Stimulated activated memory B cell treated with anti-CD40 and anti-IgM and Interleukin-4, amounts not matched to agents 10 μg/mL and 1 μg/mL and 100 μg/mL, for 72 hours (primary cell): ENCODE results near the gene ESD.
A peak's percentile ranks its signal among the peaks of the same experiment; 100 is the strongest.
"Not testable (repeated sequence)": the region's sequence is repeated elsewhere in the genome, so short reads cannot be mapped to it uniquely, and the experiment has no call there.

Experiments
- ATAC-seq: fragments of 150-1000 bp; cut with Tn5 transposase; 2 replicates; pipeline ENCODE4 v1.10.0; 2021
- H3K27ac Mint-ChIP-seq: one replicate; pipeline ENCODE4 v1.8.0; 2022; ENCODE audit warnings: mild to moderate bottlenecking, mixed read lengths
- H3K27me3 Mint-ChIP-seq: one replicate; pipeline ENCODE4 v1.8.0; 2022; ENCODE audit warnings: mixed read lengths
- H3K36me3 Mint-ChIP-seq: one replicate; pipeline ENCODE4 v1.8.0; 2022; ENCODE audit warnings: mixed read lengths
- H3K4me1 Mint-ChIP-seq: one replicate; pipeline ENCODE4 v1.8.0; 2022; ENCODE audit warnings: mixed read lengths
- H3K4me3 Mint-ChIP-seq: one replicate; pipeline ENCODE4 v1.8.0; 2022; ENCODE audit warnings: mild to moderate bottlenecking, moderate library complexity, mixed read lengths
- H3K9me3 Mint-ChIP-seq: one replicate; pipeline ENCODE4 v1.8.0; 2022; ENCODE audit warnings: mixed read lengths

Gene ESD

GRCh38 chr13:46804921-46805320, 8.0 kb upstream of the ESD start:
- not testable (repeated sequence) for H3K9me3 Mint-ChIP-seq, ATAC-seq

DNA sequence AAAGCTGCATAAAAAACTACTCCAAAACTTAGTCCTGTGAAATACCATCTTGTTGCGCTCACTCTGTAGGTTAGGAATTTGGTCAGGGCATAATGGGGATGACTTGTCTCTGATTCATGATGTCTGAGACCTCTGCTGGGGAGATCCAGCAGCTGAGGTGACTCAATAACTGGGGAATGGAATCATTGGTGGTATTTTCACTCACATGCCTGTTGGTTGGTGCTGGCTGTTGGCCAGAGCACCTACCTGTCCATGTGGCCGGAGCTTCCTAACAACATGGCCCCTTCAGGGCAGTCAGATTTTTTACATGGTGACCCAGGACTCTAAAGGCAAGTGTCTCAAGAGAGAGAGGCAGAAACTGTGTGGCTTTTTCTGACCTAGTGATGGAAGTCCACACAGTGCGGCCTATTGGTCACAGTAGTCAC, 7.4 kb upstream of the ESD start:
- Mint-ChIP-seq H3K4me1 (no peaks in the 10 kb centered on the region), H3K4me3 (no peak overlapping the region), H3K27me3 (peaks cover 13% of the 10 kb centered on the region), H3K36me3 (no peaks in the 10 kb centered on the region), H3K27ac (no peak overlapping the region), H3K9me3 (peaks cover 3% of the 10 kb centered on the region)
- ATAC-seq = no peak

More at GRCh38 chr13:46804921-46805320, 8.0 kb upstream of the ESD start:
- H3K27ac Mint-ChIP-seq, H3K4me1 Mint-ChIP-seq, H3K36me3 Mint-ChIP-seq, H3K4me3 Mint-ChIP-seq: not testable (repeated sequence)
- peaks cover 13% of the 10 kb centered on the region for H3K27me3 Mint-ChIP-seq

- no peaks in the 10 kb centered on the region for H3K4me1 Mint-ChIP-seq
- peaks cover 13% of the 10 kb centered on the region for H3K27me3 Mint-ChIP-seq
- no peak for ATAC-seq
- H3K36me3 Mint-ChIP-seq = no peaks in the 10 kb centered on the region
- no peak overlapping the region for H3K27ac Mint-ChIP-seq
- H3K4me3 Mint-ChIP-seq = no peak overlapping the region
- H3K9me3 Mint-ChIP-seq = peaks cover 3% of the 10 kb centered on the region
Observed at GRCh38 chr13:46803586-46803985, 6.6 kb upstream of the ESD start.

GRCh38 chr13:46801858-46802257, 4.9 kb upstream of the ESD start:
- no peak overlapping the region for H3K27ac Mint-ChIP-seq
- H3K27me3 Mint-ChIP-seq = peaks cover 13% of the 10 kb centered on the region
- H3K4me1 Mint-ChIP-seq = peaks cover 6% of the 10 kb centered on the region
- H3K36me3 Mint-ChIP-seq = no peaks in the 10 kb centered on the region
- no peak overlapping the region for H3K4me3 Mint-ChIP-seq
- no peak for ATAC-seq
- peaks cover 3% of the 10 kb centered on the region for H3K9me3 Mint-ChIP-seq

DNA sequence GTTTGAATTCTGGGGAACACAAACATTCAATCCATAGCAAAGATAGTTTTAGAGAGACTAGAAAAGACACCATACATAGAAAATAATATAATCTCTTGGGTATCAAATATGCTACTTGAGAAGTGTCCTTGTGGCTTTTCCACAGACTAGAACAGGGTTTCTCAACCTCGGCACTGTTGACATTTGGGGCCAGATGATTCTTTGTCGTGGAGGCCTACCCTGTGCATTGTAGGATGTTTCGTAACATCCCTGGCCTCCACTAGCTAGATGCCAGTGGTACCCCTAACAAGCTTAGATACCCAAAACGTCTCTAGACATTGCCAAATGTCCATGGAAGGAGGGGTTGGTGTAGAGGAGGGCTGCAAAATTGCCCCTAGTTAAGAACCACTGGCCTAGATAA, 2.2 kb upstream of the ESD start:
- Mint-ChIP-seq H3K9me3 (no peaks in the 10 kb centered on the region), H3K4me3 (no peak overlapping the region), H3K27ac (no peak overlapping the region), H3K4me1 (peaks cover 27% of the 10 kb centered on the region), H3K36me3 (peaks cover 6% of the 10 kb centered on the region), H3K27me3 (peaks cover 13% of the 10 kb centered on the region)
- ATAC-seq = no peak

GRCh38 chr13:46797501-46798237, 708 bp upstream of the ESD start:
- Mint-ChIP-seq H3K9me3 (no peaks in the 10 kb centered on the region), H3K27ac (peak overlapping the region; percentile 98), H3K36me3 (peaks cover 12% of the 10 kb centered on the region), H3K4me3 (peak overlapping the region; percentile 93), H3K4me1 (peaks cover 35% of the 10 kb centered on the region), H3K27me3 (peaks cover under 1% of the 10 kb centered on the region)
- ATAC-seq = no peak

- peak overlapping the region; percentile 93 for H3K4me3 Mint-ChIP-seq
- H3K4me1 Mint-ChIP-seq = peaks cover 35% of the 10 kb centered on the region
- ATAC-seq = no peak
- H3K27me3 Mint-ChIP-seq = no peaks in the 10 kb centered on the region
- H3K9me3 Mint-ChIP-seq = no peaks in the 10 kb centered on the region
- peaks cover 12% of the 10 kb centered on the region for H3K36me3 Mint-ChIP-seq
- H3K27ac Mint-ChIP-seq = peak overlapping the region; percentile 98
Observed at GRCh38 chr13:46796129-46796514, 839 bp downstream of the ESD start.

- Mint-ChIP-seq H3K36me3 (peaks cover 20% of the 10 kb centered on the region), H3K4me3 (no peak overlapping the region), H3K27me3 (no peaks in the 10 kb centered on the region), H3K27ac (no peak overlapping the region), H3K9me3 (no peaks in the 10 kb centered on the region), H3K4me1 (peaks cover 35% of the 10 kb centered on the region)
- ATAC-seq = no peak
Observed at GRCh38 chr13:46795321-46795720, 1.6 kb downstream of the ESD start.

- ATAC-seq = no peak
- H3K27me3 Mint-ChIP-seq = no peaks in the 10 kb centered on the region
- peaks cover 44% of the 10 kb centered on the region for H3K36me3 Mint-ChIP-seq
- no peak overlapping the region for H3K4me3 Mint-ChIP-seq
- peaks cover 7% of the 10 kb centered on the region for H3K4me1 Mint-ChIP-seq
- no peak overlapping the region for H3K27ac Mint-ChIP-seq
- H3K9me3 Mint-ChIP-seq = no peaks in the 10 kb centered on the region
Observed at GRCh38 chr13:46783504-46783903, 13.5 kb downstream of the ESD start.

DNA sequence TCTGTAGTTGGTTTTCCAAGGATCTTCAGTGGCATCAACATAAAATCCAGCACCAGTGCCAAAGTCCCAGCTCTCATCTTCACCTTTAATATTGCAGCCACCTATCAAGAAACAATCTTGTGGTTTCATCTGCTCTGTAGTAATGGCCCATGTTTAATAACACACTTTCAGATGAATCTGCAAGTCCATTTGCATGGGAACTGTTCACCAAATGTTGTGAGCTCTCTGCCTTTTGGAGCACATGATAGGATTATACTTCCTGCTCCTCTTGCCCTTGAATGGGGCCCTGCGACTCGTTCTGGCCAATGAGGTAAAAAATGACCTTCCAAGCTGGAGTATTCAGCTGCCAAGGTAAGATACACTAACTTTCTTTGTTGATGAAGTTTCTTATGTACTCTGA, 14.3 kb downstream of the ESD start:
- no peak for ATAC-seq
- Mint-ChIP-seq H3K27me3 (no peaks in the 10 kb centered on the region), H3K36me3 (peaks cover 44% of the 10 kb centered on the region), H3K9me3 (no peaks in the 10 kb centered on the region), H3K4me3 (no peak overlapping the region), H3K27ac (no peak overlapping the region), H3K4me1 (peaks cover under 1% of the 10 kb centered on the region)

- ATAC-seq = no peak
- H3K36me3 Mint-ChIP-seq = peaks cover 43% of the 10 kb centered on the region
- no peak overlapping the region for H3K4me3 Mint-ChIP-seq
- no peaks in the 10 kb centered on the region for H3K4me1 Mint-ChIP-seq
- no peaks in the 10 kb centered on the region for H3K27me3 Mint-ChIP-seq
- no peaks in the 10 kb centered on the region for H3K9me3 Mint-ChIP-seq
- H3K27ac Mint-ChIP-seq = no peak overlapping the region
Observed at GRCh38 chr13:46782066-46782465, 14.9 kb downstream of the ESD start.

GRCh38 chr13:46778890-46779289, 18.1 kb downstream of the ESD start:
- ATAC-seq = no peak
- Mint-ChIP-seq H3K36me3 (peaks cover 56% of the 10 kb centered on the region), H3K27ac (no peak overlapping the region), H3K4me1 (no peaks in the 10 kb centered on the region), H3K27me3 (no peaks in the 10 kb centered on the region), H3K4me3 (no peak overlapping the region), H3K9me3 (no peaks in the 10 kb centered on the region)

DNA sequence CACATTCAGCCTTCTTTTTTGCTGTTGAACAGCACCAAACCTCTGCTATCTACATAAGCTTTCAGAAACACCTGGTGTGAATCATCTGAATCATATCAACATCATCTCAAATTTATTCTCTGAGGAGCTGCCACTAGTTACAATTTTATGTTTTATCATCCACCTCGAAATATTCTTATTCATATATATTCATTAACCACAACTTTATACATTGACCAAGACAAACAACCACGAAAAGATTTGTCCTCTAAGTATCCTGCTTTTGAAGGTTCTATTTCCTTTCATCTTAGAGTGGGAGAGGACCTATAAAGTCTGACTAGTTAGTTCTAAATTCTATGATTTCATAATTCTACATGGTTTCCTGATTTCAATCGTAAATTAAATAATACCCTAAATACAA, 18.9 kb downstream of the ESD start:
- Mint-ChIP-seq H3K27me3 (no peaks in the 10 kb centered on the region), H3K36me3 (peaks cover 62% of the 10 kb centered on the region), H3K4me3 (no peak overlapping the region), H3K27ac (peak overlapping the region; percentile 46), H3K9me3 (no peaks in the 10 kb centered on the region), H3K4me1 (no peaks in the 10 kb centered on the region)
- ATAC-seq = no peak

DNA sequence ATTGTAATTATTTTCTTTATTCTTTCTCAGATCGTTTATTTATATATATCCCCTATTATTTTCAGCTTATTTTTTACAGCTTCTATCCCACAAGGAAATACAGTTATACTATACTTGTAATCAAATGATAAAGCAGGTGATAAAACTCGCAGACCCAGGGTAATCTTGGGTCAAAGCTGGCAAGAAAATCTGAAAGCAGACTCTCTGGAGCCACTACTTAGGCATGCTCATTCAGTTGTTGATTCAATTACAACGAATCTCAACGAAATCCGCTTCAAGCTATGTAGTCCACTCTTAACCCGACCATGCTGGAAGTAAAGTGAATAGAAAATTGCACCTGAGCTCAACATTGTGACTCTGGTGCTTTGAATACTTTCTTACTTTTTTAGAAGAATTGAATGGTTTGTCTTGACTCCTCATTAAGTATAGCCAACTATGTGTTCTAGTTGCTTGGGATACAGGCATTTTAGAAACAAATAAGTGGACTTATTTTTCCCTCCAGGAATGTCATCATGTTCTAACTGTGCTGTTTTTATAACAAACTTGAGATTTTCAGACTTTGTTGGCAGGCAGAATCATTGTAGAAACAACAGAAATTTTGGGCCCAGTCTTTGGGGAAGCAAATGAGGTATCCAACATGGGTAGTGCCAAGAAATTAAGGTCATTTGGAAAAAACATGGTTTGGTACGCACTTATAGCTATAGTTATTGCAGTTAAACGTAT, 21.4 kb downstream of the ESD start:
- Mint-ChIP-seq H3K27ac (no peak overlapping the region), H3K4me3 (no peak overlapping the region)

DNA sequence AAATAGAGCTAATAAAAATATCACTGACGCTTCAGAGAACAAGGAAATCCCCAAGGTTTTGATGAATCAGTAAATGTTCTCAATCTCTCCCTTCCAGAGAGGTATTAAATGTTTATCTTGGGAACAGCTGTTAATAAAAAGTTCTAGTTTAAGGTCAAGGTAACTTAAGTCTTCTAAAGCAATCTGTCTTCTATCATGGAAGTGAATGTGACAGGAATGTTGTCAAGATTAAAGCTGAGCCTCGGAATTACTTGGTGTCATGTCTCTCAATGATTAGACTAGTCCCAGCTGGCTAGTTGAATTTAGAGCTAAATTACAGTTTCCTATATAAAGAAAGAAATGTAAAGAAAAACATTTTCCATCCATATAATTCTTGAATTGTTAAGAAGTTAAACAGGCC, 23.4 kb downstream of the ESD start:
- ATAC-seq = no peak
- H3K27ac Mint-ChIP-seq = no peak overlapping the region
- H3K27me3 Mint-ChIP-seq = no peaks in the 10 kb centered on the region
- no peaks in the 10 kb centered on the region for H3K9me3 Mint-ChIP-seq
- H3K36me3 Mint-ChIP-seq = peaks cover 80% of the 10 kb centered on the region
- H3K4me3 Mint-ChIP-seq = no peak overlapping the region
- no peaks in the 10 kb centered on the region for H3K4me1 Mint-ChIP-seq

More for the DNA sequence above, 21.4 kb downstream of the ESD start:
- no peak for ATAC-seq
- no peaks in the 10 kb centered on the region for H3K27me3 Mint-ChIP-seq
- no peaks in the 10 kb centered on the region for H3K4me1 Mint-ChIP-seq
- H3K9me3 Mint-ChIP-seq = no peaks in the 10 kb centered on the region
- H3K36me3 Mint-ChIP-seq = peaks cover 72% of the 10 kb centered on the region

DNA sequence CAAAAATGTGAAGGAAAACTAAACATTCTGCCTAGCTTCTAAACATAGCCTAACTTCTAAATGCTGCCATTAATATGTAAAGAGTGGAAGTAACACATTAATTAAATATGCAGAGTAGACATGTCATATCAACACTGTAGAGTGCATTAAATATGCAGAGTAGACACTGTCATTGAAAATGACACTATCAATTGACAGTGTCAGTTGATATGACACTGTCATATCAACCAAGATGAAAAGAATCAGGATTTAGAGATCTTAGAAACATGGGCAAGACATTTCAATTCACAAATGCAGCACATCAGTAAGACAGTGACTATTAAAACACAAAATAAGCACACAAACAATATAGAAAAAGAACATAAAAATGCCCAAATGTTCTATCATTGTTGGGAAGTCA, 25.3 kb downstream of the ESD start:
- Mint-ChIP-seq H3K27me3 (no peaks in the 10 kb centered on the region), H3K36me3 (peaks cover 70% of the 10 kb centered on the region), H3K4me1 (no peaks in the 10 kb centered on the region), H3K27ac (no peak overlapping the region), H3K9me3 (no peaks in the 10 kb centered on the region), H3K4me3 (no peak overlapping the region)
- no peak for ATAC-seq
